ENCODE data around the gene LGR6.
A peak's percentile ranks its signal among the peaks of the same experiment; 100 is the strongest.

The LGR6 gene

GRCh38 chr1:202220733-202221132 lies 27.1 kb downstream of the LGR6 start:
- DNase-seq (ENCODE audit: low read depth in 2 of 2): no peak

- DNase-seq (ENCODE audit: low read depth in 2 of 2): no peak
Measured at GRCh38 chr1:202221911-202222909, 28.6 kb downstream of the LGR6 start.

- no peak for DNase-seq (ENCODE audit: low read depth in 2 of 2)
Measured at GRCh38 chr1:202223121-202223860, 29.7 kb downstream of the LGR6 start.

DNA sequence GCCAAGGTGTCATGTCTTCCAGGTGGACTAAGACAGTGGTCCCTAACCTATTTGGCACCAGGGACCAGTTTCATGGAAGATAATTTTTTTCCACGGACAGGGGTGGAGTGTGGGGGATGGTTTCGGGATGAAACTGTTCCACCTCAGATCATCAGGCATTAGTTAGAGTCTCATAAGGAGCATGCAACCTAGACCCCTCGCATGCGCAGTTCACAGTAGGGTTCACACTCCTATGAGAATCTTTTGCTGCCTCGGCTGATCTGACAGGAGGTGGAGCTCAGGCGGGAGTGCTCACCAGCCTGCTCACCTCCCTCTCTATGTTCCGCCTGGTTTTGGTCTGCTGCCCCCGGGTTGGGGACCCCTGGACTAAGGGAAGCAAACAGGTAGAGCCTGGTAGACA lies 30.9 kb downstream of the LGR6 start:
- DNase-seq (ENCODE audit: low read depth in 2 of 2): no peak

DNA sequence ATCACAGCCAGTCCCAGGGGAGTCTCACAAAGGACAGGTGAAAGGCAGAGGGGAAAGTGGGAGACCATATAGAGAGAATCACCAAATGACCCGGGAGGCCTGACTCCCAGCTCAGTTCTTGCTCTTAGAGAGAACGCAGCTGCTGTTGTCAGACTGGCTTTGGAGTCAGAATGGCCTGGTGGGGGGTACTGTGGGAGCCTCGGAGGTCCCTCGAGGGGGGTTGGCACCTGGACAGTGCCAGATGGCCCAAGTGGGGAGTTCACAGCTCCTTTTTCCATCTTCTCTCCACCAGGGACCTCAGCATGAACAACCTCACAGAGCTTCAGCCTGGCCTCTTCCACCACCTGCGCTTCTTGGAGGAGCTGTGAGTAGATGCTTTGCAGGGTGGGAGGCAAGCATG lies 31.5 kb downstream of the LGR6 start:
- DNase-seq (ENCODE audit: low read depth in 2 of 2): no peak

GRCh38 chr1:202227053-202227672 lies 33.6 kb downstream of the LGR6 start:
- no peak for DNase-seq (ENCODE audit: low read depth in 2 of 2)

DNA sequence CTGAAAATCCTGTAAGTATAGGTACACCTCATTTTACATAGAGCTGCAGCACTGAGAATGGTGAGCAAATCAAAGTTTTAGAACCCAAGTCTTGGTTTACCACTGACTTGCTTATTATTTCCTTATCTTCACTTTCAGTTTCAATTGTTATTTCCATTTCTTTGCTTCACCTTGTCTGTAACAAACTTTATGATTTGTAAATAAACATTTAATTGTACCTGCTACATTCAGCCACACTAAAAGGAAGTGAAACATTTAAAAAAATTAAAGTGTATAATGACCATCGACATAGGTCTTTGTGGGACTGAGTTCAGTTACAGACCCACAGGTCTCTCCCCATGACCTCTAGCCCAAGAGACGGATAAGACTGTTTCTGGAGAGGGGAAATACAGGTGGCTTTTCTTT lies 34.4 kb downstream of the LGR6 start:
- DNase-seq (ENCODE audit: low read depth in 2 of 2): no peak

GRCh38 chr1:202228484-202229122 lies 35.0 kb downstream of the LGR6 start:
- no peak for DNase-seq (ENCODE audit: low read depth in 2 of 2)

DNA sequence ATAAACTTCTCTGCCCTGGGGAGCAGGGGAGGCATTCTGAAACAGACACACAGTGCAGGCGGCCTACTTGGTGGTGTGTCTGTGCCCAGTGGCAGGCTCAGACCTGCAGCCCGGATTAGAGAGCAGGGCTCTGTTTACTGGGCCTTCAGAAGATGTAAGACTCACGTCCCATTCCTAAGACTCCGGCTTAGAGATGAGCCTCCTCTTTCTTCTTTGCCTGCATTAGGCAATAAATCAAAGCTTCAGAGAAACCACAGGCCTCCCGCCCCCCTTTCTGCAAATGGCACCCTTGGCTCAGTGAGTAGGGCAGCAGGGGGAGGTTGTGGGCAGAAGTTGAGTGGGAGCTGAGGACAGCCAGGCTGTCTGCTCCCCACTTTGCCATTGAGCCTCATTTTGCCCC lies 35.8 kb downstream of the LGR6 start:
- DNase-seq (ENCODE audit: low read depth in 2 of 2): no peak

DNA sequence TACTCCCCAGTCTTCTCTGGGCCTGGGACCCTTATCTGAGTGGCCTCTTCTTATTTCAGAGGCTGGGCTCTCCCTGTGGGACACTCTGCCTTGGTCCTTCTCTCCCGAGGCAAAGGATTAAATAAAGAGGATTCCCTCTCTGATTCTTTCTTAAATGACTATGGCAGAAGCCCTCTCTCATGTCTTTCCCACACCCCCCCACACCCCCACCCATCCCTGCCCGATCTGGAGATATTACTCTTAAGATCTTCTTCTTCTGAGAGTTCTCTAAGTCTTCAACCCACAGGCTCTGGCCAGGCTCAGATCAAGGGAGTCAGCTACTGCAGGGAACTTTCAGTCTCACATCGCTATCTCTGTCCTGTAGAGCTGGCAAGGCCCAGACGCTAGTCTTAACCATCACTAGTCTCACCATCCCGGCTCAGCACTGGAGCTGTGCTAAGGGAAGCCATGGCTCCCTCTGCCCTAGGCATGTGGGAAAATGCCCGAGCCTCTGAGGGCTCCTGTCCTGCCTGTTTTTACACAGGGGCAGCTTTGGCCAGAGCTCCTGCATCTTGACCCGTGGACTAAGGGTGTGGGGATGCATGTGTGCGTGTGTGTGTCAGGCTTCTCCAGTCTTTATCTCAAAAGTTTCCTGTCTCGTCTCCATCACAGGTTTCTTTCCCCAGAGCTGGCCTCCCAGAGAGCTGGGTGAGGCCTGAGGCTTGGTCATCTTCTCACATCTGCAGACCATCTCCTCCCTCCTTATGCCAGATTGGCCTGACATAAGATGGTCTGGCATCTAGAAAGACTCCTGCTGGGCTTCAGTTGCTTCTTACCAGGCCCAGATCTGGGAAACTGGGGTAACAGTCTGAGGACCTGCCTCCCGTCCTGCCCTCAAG lies 36.7 kb downstream of the LGR6 start:
- DNase-seq (ENCODE audit: low read depth in 2 of 2): no peak

DNA sequence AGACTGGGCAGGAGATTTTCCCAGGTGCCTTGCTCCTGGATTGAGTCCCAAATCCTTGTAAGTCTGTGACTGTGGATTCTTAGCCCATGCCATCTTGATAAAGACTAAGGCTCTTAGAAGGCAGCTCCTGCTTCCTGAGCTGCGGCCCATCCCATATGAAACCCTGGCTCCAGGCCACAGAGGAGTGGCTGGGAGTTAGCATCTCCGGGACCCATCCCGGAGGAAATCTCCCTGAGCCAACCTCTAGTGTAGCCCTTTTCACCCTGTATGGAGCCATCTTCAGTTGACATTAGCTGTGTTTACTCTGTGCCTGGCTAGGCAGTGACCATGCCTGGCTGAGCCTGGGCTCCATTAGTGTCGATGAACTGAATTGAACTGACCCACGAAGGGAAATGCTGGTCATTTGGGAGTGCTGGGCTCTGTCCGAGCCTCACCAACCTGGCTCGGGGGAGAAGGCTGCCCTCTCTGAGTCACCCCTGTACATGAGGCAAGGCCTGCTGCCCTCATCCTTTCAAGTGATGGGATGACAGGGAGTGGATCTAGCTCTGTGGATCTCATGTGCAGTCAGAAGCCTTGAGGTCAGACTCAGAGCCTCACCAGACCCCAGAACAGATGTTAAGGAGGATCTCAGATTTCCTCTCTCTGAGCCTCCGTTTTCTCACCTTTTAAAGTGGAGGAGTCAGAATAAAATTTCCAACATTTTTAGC lies 37.5 kb downstream of the LGR6 start:
- no peak for DNase-seq (ENCODE audit: low read depth in 2 of 2)

GRCh38 chr1:202233171-202233570 lies 39.6 kb downstream of the LGR6 start:
- DNase-seq (ENCODE audit: low read depth in 2 of 2): no peak

- DNase-seq (ENCODE audit: low read depth in 2 of 2): no peak
Measured at GRCh38 chr1:202233804-202234203, 40.2 kb downstream of the LGR6 start.

DNA sequence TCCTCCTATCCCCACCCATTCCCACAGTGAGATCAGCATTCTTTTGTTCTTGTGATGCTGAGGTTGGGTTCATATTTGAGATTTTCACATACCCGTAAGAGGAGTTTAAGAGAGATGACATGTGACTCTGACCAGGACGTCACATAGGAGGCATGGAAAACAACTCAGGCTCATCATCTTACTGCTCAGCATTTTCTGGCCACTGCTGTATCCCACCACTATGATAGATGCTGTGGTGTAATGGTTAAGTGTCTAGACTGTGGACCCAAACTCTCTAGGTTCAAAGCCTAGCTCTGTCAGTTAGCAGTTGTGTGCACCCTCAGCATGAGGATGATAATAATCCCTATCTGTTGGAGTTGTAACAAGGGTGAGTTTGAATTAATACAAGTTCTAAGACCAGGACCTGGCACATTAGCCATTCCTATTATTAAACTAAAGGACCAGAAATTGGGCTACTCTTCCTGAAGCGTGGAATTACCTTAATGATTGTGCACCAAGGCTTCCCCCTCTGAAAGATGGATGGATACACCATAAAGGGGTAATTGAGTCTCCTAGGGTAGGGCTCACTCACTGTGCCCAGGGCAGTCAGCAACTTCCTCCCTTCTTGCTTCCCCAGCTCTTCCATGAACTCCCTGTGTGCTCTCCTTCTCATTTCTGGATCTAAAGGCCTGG lies 40.9 kb downstream of the LGR6 start:
- no peak for DNase-seq (ENCODE audit: low read depth in 2 of 2)

DNA sequence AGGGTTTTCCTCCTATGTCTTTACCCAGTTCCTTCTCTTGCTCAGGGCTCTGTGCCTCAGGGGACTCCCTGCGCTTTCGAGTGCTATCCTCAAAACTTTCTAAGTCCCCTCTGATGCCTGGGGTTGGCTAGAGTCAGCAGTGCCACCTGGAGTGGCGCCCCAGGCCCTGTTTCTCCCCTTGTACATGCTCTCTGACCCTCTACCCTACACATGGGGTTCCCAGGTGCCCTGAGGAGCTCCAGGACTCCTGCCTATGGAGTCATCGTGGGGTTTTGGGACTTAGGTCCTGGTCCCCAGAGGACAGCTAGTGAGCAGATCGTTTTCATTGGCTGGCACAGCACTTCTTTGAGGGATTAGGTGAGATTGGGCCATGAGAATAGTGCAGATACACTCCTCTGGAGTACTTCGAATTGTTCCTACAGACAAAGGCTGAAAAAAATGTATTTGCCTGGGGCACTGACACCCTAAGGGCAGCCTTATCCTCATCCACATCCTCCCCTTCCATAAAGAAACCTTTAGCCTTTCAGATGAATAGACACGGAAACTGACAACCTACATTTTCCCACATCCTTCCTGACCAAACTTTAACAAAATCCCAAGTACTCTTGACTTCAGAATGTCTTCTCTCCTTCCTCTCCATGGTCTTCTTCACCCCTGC lies 41.5 kb downstream of the LGR6 start:
- DNase-seq (ENCODE audit: low read depth in 2 of 2): no peak

DNA sequence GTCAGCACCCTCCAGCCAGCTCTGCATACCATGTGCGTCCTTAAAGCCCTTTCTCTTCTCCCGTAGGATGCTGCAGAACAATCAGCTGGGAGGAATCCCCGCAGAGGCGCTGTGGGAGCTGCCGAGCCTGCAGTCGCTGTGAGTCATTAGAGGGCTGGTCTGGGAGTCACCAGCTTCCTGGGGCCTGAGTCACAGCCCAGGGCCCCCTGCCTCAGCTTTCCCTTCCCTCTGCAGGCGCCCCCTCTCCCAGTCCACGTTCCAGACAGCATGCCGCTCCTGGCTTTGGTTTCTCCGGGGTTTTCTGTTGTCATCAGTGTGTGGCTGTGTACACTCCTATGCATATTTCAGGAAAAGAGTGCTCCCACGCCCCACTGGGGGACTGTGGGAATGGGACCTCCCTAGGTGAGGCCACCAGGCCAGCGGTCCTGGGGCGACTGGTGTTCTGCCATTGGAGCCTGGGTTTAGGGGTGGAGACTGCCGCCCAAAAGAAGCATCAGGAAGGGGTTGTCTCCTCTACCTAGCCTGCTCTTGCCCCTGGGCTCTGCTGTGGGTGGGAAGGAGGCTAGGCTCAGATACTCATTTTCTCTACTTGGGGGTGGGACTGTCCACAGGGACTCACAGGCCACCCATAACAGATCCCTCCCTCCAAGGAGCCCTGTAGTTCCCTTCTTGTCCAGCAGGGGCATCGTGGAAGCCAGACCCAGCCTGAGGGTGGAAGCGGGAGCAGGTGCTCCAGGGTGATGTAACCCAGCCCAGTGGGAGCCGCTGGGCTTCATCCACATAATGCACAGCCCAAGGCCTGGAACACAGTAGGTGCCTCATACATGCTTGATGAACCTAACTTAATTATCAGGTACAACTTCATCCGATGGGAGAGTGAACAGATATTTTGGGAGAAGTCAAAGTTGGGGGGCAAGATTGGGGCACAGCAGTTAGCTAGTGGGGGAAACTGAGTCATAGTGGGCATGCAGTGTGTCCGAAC lies 42.5 kb downstream of the LGR6 start:
- peak; percentile 89 to 91 for DNase-seq (ENCODE audit: low read depth in 2 of 2)

GRCh38 chr1:202237052-202237451 lies 43.5 kb downstream of the LGR6 start:
- DNase-seq (ENCODE audit: low read depth in 2 of 2): no peak

DNA sequence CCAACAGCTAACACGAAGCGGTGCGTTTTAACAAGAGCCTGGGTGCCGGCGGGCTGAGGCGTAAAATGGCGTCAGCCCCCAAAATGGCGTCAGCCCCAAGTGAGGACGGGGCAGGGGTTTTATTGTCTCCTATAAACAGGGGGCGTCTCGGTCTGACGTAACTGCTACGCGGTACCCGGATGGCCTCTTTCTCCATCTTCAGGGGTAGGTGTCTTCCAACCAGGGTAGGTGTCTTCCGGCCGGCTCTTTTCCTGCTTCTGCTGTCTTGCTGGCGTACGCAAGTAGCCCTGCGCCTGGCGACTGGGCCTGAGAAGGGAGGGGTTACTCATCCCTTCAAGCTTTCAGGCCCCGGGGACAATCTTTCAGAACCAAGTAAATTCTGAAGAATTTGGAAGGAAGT lies 45.3 kb downstream of the LGR6 start:
- DNase-seq (ENCODE audit: low read depth in 2 of 2): no peak

Measured in fibroblast of skin of left quadriceps (primary cell).